ENCODE measurements around the gene KRTAP1-4.

Gene KRTAP1-4

DNA sequence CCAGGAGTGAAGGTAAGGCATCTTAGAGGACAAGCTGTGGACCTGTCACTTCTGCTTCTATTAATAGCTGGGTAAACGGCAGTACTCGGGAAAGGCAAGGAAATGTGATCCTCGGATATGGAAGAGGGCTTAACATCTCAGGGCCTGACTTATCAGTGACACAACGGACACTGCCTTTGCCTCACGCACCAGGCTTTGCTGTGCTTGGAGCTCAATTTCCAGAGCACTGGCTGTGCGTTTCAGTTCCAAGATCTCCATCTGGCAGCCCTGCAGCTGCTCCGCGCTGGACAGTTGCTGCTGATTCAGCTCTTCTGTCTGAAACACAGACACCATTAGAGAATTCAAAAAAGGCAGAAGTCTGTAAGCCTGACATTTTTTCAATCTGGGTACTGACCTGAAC lies 49.4 kb downstream of the KRTAP1-4 start:
- H3K9me3 ChIP-seq (ENCODE audit: control insufficient read depth, low read length), result no peaks in the 10 kb centered on the region
- no peak for DNase-seq (ENCODE audit: low read depth)
- no peaks in the 10 kb centered on the region for H3K27me3 ChIP-seq (replicated peaks; ENCODE audit: control insufficient read depth, insufficient read depth, low read length)
- peak overlapping the region; percentile 62 for H3K4me3 ChIP-seq (ENCODE audit: low read length)
- peaks cover 10% of the 10 kb centered on the region for H3K4me1 ChIP-seq (ENCODE audit: control insufficient read depth, insufficient read depth, low read length)
- H3K36me3 ChIP-seq (ENCODE audit: control insufficient read depth, insufficient read depth, low read length, severe bottlenecking), result no peaks in the 10 kb centered on the region
- H3K9ac ChIP-seq (ENCODE audit: low read length), result no peak overlapping the region

GRCh38 chr17:40980117-40980516 lies 49.9 kb downstream of the KRTAP1-4 start:
- H3K9me3 ChIP-seq (ENCODE audit: control insufficient read depth, low read length), result no peaks in the 10 kb centered on the region
- no peak overlapping the region for H3K9ac ChIP-seq (ENCODE audit: low read length)

More at GRCh38 chr17:40980117-40980516, 49.9 kb downstream of the KRTAP1-4 start:
- Histone ChIP-seq H3K4me1 (ENCODE audit: control insufficient read depth, insufficient read depth, low read length) (peaks cover 10% of the 10 kb centered on the region), H3K27me3 (replicated peaks; ENCODE audit: control insufficient read depth, insufficient read depth, low read length) (no peaks in the 10 kb centered on the region), H3K4me3 (ENCODE audit: low read length) (no peak overlapping the region), H3K36me3 (ENCODE audit: control insufficient read depth, insufficient read depth, low read length, severe bottlenecking) (no peaks in the 10 kb centered on the region)
- DNase-seq (ENCODE audit: low read depth), result no peak

Measured in adipocyte (in vitro differentiated cells).